ENCODE measurements around the gene BDKRB2. TPM values are rescaled to one million over a fixed set of nuclear protein-coding genes. Genes with fewer than 3 reads are reported as not detected.
A peak's percentile ranks its signal among the peaks of the same experiment; 100 is the strongest.

BDKRB2 gene
- total and polyA plus RNA-seq, 2 of the 4 experiments (the other 2 are of a cell fraction) = 60.9 to 73.1 TPM

- dilution Hi-C loops (cut with HindIII; ENCODE audit: low sequenced_read_pairs, unreplicated experiment) = no loop called here
- Histone ChIP-seq H3K9me3 (ENCODE audit: control insufficient read depth, insufficient read depth, low read length) (no peaks in the 10 kb centered on the region), H3K23ac (ENCODE audit: low read depth, low read length) (no peak overlapping the region), H2AFZ (replicated peaks; ENCODE audit: low read length, poor library complexity) (no peak overlapping the region), H3K4me2 (ENCODE audit: low read depth, low read length) (no peak overlapping the region), H3K56ac (ENCODE audit: extremely low read depth, insufficient read depth, low read length) (no peak overlapping the region), H3K4ac (ENCODE audit: low read depth, low read length) (peak overlapping the region; percentile 45), H4K8ac (ENCODE audit: low read depth in 2 of 2, low read length in 2 of 2) (no peak overlapping the region), H2BK120ac (ENCODE audit: low read depth, low read length) (peak overlapping the region; percentile 67), H3K9ac (ENCODE audit: low read depth, low read length) (no peak overlapping the region), H4K20me1 (ENCODE audit: insufficient read depth, low read length) (0 out of 2 replicates have a peak, but pooled peaks cover 9% of the 10 kb centered on the region), H2BK15ac (ENCODE audit: low read depth, low read length) (peak overlapping the region; percentile 65; the same call in 2 of the 3 replicates), H2BK20ac (ENCODE audit: low read depth, low read length) (0 out of 2 replicates have a peak overlapping the region, but pooled peaks have one; percentile 72), H4K5ac (ENCODE audit: low read depth, low read length) (no peak overlapping the region; the same call in 1 of the 2 replicates), H3K36me3 (ENCODE audit: control insufficient read depth, insufficient read depth, low read length) (peaks cover 10% of the 10 kb centered on the region), H2AK5ac (ENCODE audit: low read depth, low read length) (peak overlapping the region; percentile 69; the same call in 1 of the 2 replicates), H3K18ac (ENCODE audit: low read depth, low read length) (no peak overlapping the region; the same call in 1 of the 2 replicates), H3K4me3 (ENCODE audit: insufficient read depth, low read depth, low read length) (no peak overlapping the region), H3K27me3 (ENCODE audit: control insufficient read depth, insufficient read depth, low read length) (no peaks in the 10 kb centered on the region), H3K14ac (replicated peaks; ENCODE audit: low read depth, low read length) (no peak overlapping the region), H3K9me1 (ENCODE audit: insufficient read depth, low read length) (peaks cover 17% of the 10 kb centered on the region; the same call in 1 of the 2 replicates), H4K91ac (ENCODE audit: insufficient read depth, low read depth, low read length) (0 out of 2 replicates have a peak overlapping the region, but pooled peaks have one; percentile 3), H3K4me1 (ENCODE audit: control insufficient read depth, insufficient read depth, low read length) (peaks cover 15% of the 10 kb centered on the region), H2AK9ac (replicated peaks; ENCODE audit: low read depth, low read length, poor library complexity) (peak overlapping the region; percentile 67), H3K79me1 (ENCODE audit: low read depth in 1 of 2, low read length in 2 of 2) (peaks cover 6 to 31% of the 10 kb centered on the region in 2 experiments), H3K27ac (ENCODE audit: insufficient read depth, low read length) (no peak overlapping the region), H2BK5ac (ENCODE audit: low read depth, low read length, poor library complexity, severe bottlenecking) (no peak overlapping the region)
- POLR2A ChIA-PET (ENCODE audit: unreplicated experiment) = no interaction called here
- no peak for ATAC-seq (ENCODE audit: low read depth)
- no TSS peak for BruUV-seq (replicated peaks)
- CTCF ChIA-PET = no interaction called here
- intact Hi-C loops (cut with micrococcal nuclease) = loop anchor here (10.0 kb wide), 1 partner anchor 207 kb away; no protein-coding TSS in a partner anchor
- TF ChIP-seq MAFK (IDR thresholded peaks at IDR 0.05; ENCODE audit: low read depth, low read length) (no peak), CEBPB (IDR thresholded peaks at IDR 0.05; ENCODE audit: low read depth, low read length) (no peak), NFE2L2 (IDR thresholded peaks at IDR 0.05; ENCODE audit: low read depth, low read length) (no peak), RFX5 (IDR thresholded peaks at IDR 0.05; ENCODE audit: low read depth, low read length) (no peak), POLR2A (IDR thresholded peaks at IDR 0.05; ENCODE audit: low read depth, low read length) (no peak), RCOR1 (IDR thresholded peaks at IDR 0.05; ENCODE audit: insufficient replicate concordance, low read length) (no peak), CHD1 (IDR thresholded peaks at IDR 0.05; ENCODE audit: low read depth, low read length) (no peak), RAD21 (IDR thresholded peaks at IDR 0.05; ENCODE audit: low read length) (no peak), MAZ (IDR thresholded peaks at IDR 0.05; ENCODE audit: borderline replicate concordance, low read depth, low read length) (no peak), SMC3 (IDR thresholded peaks at IDR 0.05; ENCODE audit: low read depth, low read length) (no peak), ELK1 (IDR thresholded peaks at IDR 0.05; ENCODE audit: borderline replicate concordance, low read depth, low read length) (no peak), USF2 (IDR thresholded peaks at IDR 0.05; ENCODE audit: low read depth, low read length) (no peak), FOS (IDR thresholded peaks at IDR 0.05; ENCODE audit: low read depth, low read length) (no peak), CTCF (conservative IDR thresholded peaks at IDR 0.05; ENCODE audit: low read depth, low read length) (no peak), MXI1 (IDR thresholded peaks at IDR 0.05; ENCODE audit: borderline replicate concordance, low read depth, low read length) (no peak), BHLHE40 (IDR thresholded peaks at IDR 0.05; ENCODE audit: low read depth, low read length) (no peak)
- no peak for DNase-seq
- in situ Hi-C loops (cut with MboI; ENCODE audit: low sequenced_read_pairs) = loop anchor here (5.0 kb wide), 1 partner anchor 95 kb away; no protein-coding TSS in a partner anchor
- WGBS, 2 experiments (ENCODE audit: extremely low coverage in 2 of 2, insufficient read length in 1 of 2) = 66% methylated on average over 6 of the region's 10 CpGs; no CpG with 5 or more reads in 1 of the 2 experiments
Observed at GRCh38 chr14:96201965-96202364, 2.7 kb upstream of the BDKRB2 start.

Data from IMR-90 (cell line).